ENCODE data around the gene MAN1B1.

The MAN1B1 gene

GRCh38 chr9:137069508-137070091, 17.2 kb upstream of the MAN1B1 start:
- no peak for DNase-seq

GRCh38 chr9:137070201-137070905, 16.4 kb upstream of the MAN1B1 start, which contains the start of gene SAPCD2:
SAPCD2 (minus strand) TSS chr9:137070557; CDS start chr9:137070460, 97 bp downstream.
- DNase-seq = peak; percentile 81

GRCh38 chr9:137070906-137071275, 15.9 kb upstream of the MAN1B1 start:
- DNase-seq = no peak

- DNase-seq = no peak
Observed at GRCh38 chr9:137071282-137071681, 15.5 kb upstream of the MAN1B1 start.

- no peak for DNase-seq
Observed at GRCh38 chr9:137073992-137074399, 12.8 kb upstream of the MAN1B1 start.

GRCh38 chr9:137074657-137075274, 12.0 kb upstream of the MAN1B1 start:
- DNase-seq = no peak

GRCh38 chr9:137075275-137075775, 11.5 kb upstream of the MAN1B1 start:
- no peak for DNase-seq

- no peak for DNase-seq
Observed at GRCh38 chr9:137076636-137077009, 10.2 kb upstream of the MAN1B1 start.

GRCh38 chr9:137077010-137077747, 9.6 kb upstream of the MAN1B1 start, which contains the start of gene UAP1L1:
UAP1L1 (plus strand) TSS chr9:137077517; CDS start chr9:137077533, 16 bp downstream.
- peak; percentile 47 for DNase-seq

- no peak for DNase-seq
Observed at GRCh38 chr9:137077758-137078693, 8.8 kb upstream of the MAN1B1 start.

- no peak for DNase-seq
Observed at GRCh38 chr9:137078701-137079400, 7.9 kb upstream of the MAN1B1 start.

GRCh38 chr9:137079401-137079787, 7.4 kb upstream of the MAN1B1 start:
- DNase-seq = no peak

- no peak for DNase-seq
Observed at GRCh38 chr9:137080260-137081122, 6.3 kb upstream of the MAN1B1 start.

GRCh38 chr9:137082222-137082924, 4.4 kb upstream of the MAN1B1 start:
- no peak for DNase-seq

GRCh38 chr9:137082925-137083290, 3.9 kb upstream of the MAN1B1 start:
- DNase-seq = no peak

GRCh38 chr9:137083394-137084004, 3.3 kb upstream of the MAN1B1 start:
- DNase-seq = peak; percentile 96

GRCh38 chr9:137084526-137084925, 2.3 kb upstream of the MAN1B1 start:
- DNase-seq = no peak

- no peak for DNase-seq
Observed at GRCh38 chr9:137085920-137086530, 760 bp upstream of the MAN1B1 start.

Data from fibroblast of skin of abdomen (primary cell).